ENCODE data around the gene TTC24. TPM values are rescaled to one million over a fixed set of nuclear protein-coding genes. Genes with fewer than 3 reads are reported as not detected.

Gene TTC24
- total and polyA plus RNA-seq, 4 experiments from 2014 or later: 0.12 to 0.91 (median 0.84) TPM; not detected in 1

GRCh38 chr1:156553860-156554485, 25.6 kb upstream of the TTC24 start:
- H3K4me3 ChIP-seq (ENCODE audit: low read length in 2 of 2): no peak overlapping the region
- CTCF ChIA-PET (ENCODE audit: partially characterized antibody): interaction anchor here (1.1 kb wide), 1 partner anchor 168 kb away, joined by 4 read pairs; no protein-coding TSS in a partner anchor
- Mint-ChIP-seq H3K36me3 (no peaks in the 10 kb centered on the region), H3K27me3 (no peaks in the 10 kb centered on the region), H3K4me1 (peaks cover 2 to 5% (median 3%) of the 10 kb centered on the region in 4 donors), H3K27ac (no peak overlapping the region), H3K4me3 (no peak overlapping the region), H3K9me3 (no peaks in the 10 kb centered on the region)
- no peaks in the 10 kb centered on the region for H3K9me3 ChIP-seq (ENCODE audit: control insufficient read depth in 1 of 2, low read length in 2 of 2)
- POLR2A ChIA-PET (ENCODE audit: partially characterized antibody): no interaction called here
- H3K27me3 ChIP-seq (ENCODE audit: insufficient read depth, low read length): no peaks in the 10 kb centered on the region
- H3K27ac ChIP-seq (ENCODE audit: low read depth, low read length): no peak overlapping the region
- H3K36me3 ChIP-seq (ENCODE audit: insufficient read depth, low read length): no peaks in the 10 kb centered on the region
- no peaks in the 10 kb centered on the region for H3K4me1 ChIP-seq (ENCODE audit: insufficient read depth, low read length)
- no peak for DNase-seq
- intact Hi-C loops (cut with micrococcal nuclease): no loop called here

- Mint-ChIP-seq H3K27ac (no peak overlapping the region), H3K4me3 (no peak overlapping the region), H3K27me3 (no peaks in the 10 kb centered on the region), H3K4me1 (peaks cover 2 to 5% (median 3%) of the 10 kb centered on the region in 4 donors), H3K9me3 (no peaks in the 10 kb centered on the region), H3K36me3 (no peaks in the 10 kb centered on the region)
- no peaks in the 10 kb centered on the region for H3K4me1 ChIP-seq (ENCODE audit: insufficient read depth, low read length)
- no peaks in the 10 kb centered on the region for H3K27me3 ChIP-seq (ENCODE audit: insufficient read depth, low read length)
- intact Hi-C loops (cut with micrococcal nuclease): no loop called here
- no peak overlapping the region for H3K4me3 ChIP-seq (ENCODE audit: low read length in 2 of 2)
- H3K36me3 ChIP-seq (ENCODE audit: insufficient read depth, low read length): no peaks in the 10 kb centered on the region
- H3K9me3 ChIP-seq (ENCODE audit: control insufficient read depth in 1 of 2, low read length in 2 of 2): no peaks in the 10 kb centered on the region
- POLR2A ChIA-PET (ENCODE audit: partially characterized antibody): interaction anchor here (1.3 kb wide), 1 partner anchor 30 kb away, joined by 4 read pairs; no protein-coding TSS in a partner anchor
- no peak overlapping the region for H3K27ac ChIP-seq (ENCODE audit: low read depth, low read length)
- CTCF ChIA-PET (ENCODE audit: partially characterized antibody): interaction anchor here (1.9 kb wide), 1 partner anchor 169 kb away, joined by 4 read pairs; no protein-coding TSS in a partner anchor
- DNase-seq: no peak
Observed at GRCh38 chr1:156554971-156555370, 24.6 kb upstream of the TTC24 start.

GRCh38 chr1:156555715-156556114, 23.8 kb upstream of the TTC24 start:
- Mint-ChIP-seq H3K27me3 (no peaks in the 10 kb centered on the region), H3K36me3 (no peaks in the 10 kb centered on the region), H3K4me1 (peaks cover 2 to 5% (median 3%) of the 10 kb centered on the region in 4 donors), H3K9me3 (no peaks in the 10 kb centered on the region), H3K4me3 (no peak overlapping the region), H3K27ac (no peak overlapping the region)
- H3K4me3 ChIP-seq (ENCODE audit: low read length in 2 of 2): no peak overlapping the region
- DNase-seq: no peak
- no peaks in the 10 kb centered on the region for H3K36me3 ChIP-seq (ENCODE audit: insufficient read depth, low read length)
- no peaks in the 10 kb centered on the region for H3K27me3 ChIP-seq (ENCODE audit: insufficient read depth, low read length)
- CTCF ChIA-PET (ENCODE audit: partially characterized antibody): interaction anchor here (1.9 kb wide), 1 partner anchor 170 kb away, joined by 4 read pairs; no protein-coding TSS in a partner anchor
- POLR2A ChIA-PET (ENCODE audit: partially characterized antibody): interaction anchor here (1.3 kb wide), 1 partner anchor 31 kb away, joined by 4 read pairs; no protein-coding TSS in a partner anchor
- no peak overlapping the region for H3K27ac ChIP-seq (ENCODE audit: low read depth, low read length)
- intact Hi-C loops (cut with micrococcal nuclease): no loop called here
- no peaks in the 10 kb centered on the region for H3K9me3 ChIP-seq (ENCODE audit: control insufficient read depth in 1 of 2, low read length in 2 of 2)
- no peaks in the 10 kb centered on the region for H3K4me1 ChIP-seq (ENCODE audit: insufficient read depth, low read length)

GRCh38 chr1:156556354-156556753, 23.2 kb upstream of the TTC24 start:
- no peak overlapping the region for H3K27ac Mint-ChIP-seq
- H3K36me3 ChIP-seq (ENCODE audit: insufficient read depth, low read length): no peaks in the 10 kb centered on the region
- no peaks in the 10 kb centered on the region for H3K27me3 ChIP-seq (ENCODE audit: insufficient read depth, low read length)
- POLR2A ChIA-PET (ENCODE audit: partially characterized antibody): no interaction called here
- DNase-seq: no peak
- H3K27ac ChIP-seq (ENCODE audit: low read depth, low read length): no peak overlapping the region
- peaks cover 2 to 5% (median 3%) of the 10 kb centered on the region in 4 donors for H3K4me1 Mint-ChIP-seq
- no peak overlapping the region for H3K4me3 Mint-ChIP-seq
- intact Hi-C loops (cut with micrococcal nuclease): no loop called here
- H3K36me3 Mint-ChIP-seq: no peaks in the 10 kb centered on the region
- H3K4me1 ChIP-seq (ENCODE audit: insufficient read depth, low read length): no peaks in the 10 kb centered on the region
- H3K9me3 Mint-ChIP-seq: no peaks in the 10 kb centered on the region
- no peak overlapping the region for H3K4me3 ChIP-seq (ENCODE audit: low read length in 2 of 2)
- CTCF ChIA-PET (ENCODE audit: partially characterized antibody): interaction anchor here (0.6 to 1.9 kb wide), 2 partner anchors 111 to 171 kb away, joined by 3 to 4 read pairs; no protein-coding TSS in a partner anchor
- no peaks in the 10 kb centered on the region for H3K9me3 ChIP-seq (ENCODE audit: control insufficient read depth in 1 of 2, low read length in 2 of 2)
- no peaks in the 10 kb centered on the region for H3K27me3 Mint-ChIP-seq

- no peak overlapping the region for H3K27ac Mint-ChIP-seq
- Histone ChIP-seq H3K36me3 (ENCODE audit: insufficient read depth, low read length) (no peaks in the 10 kb centered on the region), H3K9me3 (ENCODE audit: control insufficient read depth in 1 of 2, low read length in 2 of 2) (no peaks in the 10 kb centered on the region), H3K4me1 (ENCODE audit: insufficient read depth, low read length) (no peaks in the 10 kb centered on the region), H3K4me3 (ENCODE audit: low read length in 2 of 2) (no peak overlapping the region), H3K27ac (ENCODE audit: low read depth, low read length) (no peak overlapping the region), H3K27me3 (ENCODE audit: insufficient read depth, low read length) (no peaks in the 10 kb centered on the region)
- H3K9me3 Mint-ChIP-seq: no peaks in the 10 kb centered on the region
- no peaks in the 10 kb centered on the region for H3K36me3 Mint-ChIP-seq
- POLR2A ChIA-PET (ENCODE audit: partially characterized antibody): no interaction called here
- H3K4me1 Mint-ChIP-seq: no peaks in the 10 kb centered on the region
- no peaks in the 10 kb centered on the region for H3K27me3 Mint-ChIP-seq
- DNase-seq: no peak
- CTCF ChIA-PET (ENCODE audit: partially characterized antibody): interaction anchor here (0.8 kb wide), 1 partner anchor 173 kb away, joined by 3 read pairs; no protein-coding TSS in a partner anchor
- no peak overlapping the region for H3K4me3 Mint-ChIP-seq
- intact Hi-C loops (cut with micrococcal nuclease): no loop called here
Observed at GRCh38 chr1:156559086-156559796, 20.3 kb upstream of the TTC24 start.

- Mint-ChIP-seq H3K27ac (peak overlapping the region in 1 of 7 donors; percentile 20), H3K27me3 (no peaks in the 10 kb centered on the region), H3K36me3 (no peaks in the 10 kb centered on the region), H3K4me3 (no peak overlapping the region), H3K4me1 (no peaks in the 10 kb centered on the region), H3K9me3 (no peaks in the 10 kb centered on the region)
- Histone ChIP-seq H3K4me1 (ENCODE audit: insufficient read depth, low read length) (no peaks in the 10 kb centered on the region), H3K27ac (ENCODE audit: low read depth, low read length) (no peak overlapping the region), H3K4me3 (ENCODE audit: low read length in 2 of 2) (no peak overlapping the region), H3K36me3 (ENCODE audit: insufficient read depth, low read length) (no peaks in the 10 kb centered on the region), H3K9me3 (ENCODE audit: control insufficient read depth in 1 of 2, low read length in 2 of 2) (no peaks in the 10 kb centered on the region), H3K27me3 (ENCODE audit: insufficient read depth, low read length) (no peaks in the 10 kb centered on the region)
- intact Hi-C loops (cut with micrococcal nuclease): no loop called here
- DNase-seq: no peak
- POLR2A ChIA-PET (ENCODE audit: partially characterized antibody): no interaction called here
- CTCF ChIA-PET (ENCODE audit: partially characterized antibody): interaction anchor here (0.8 kb wide), 1 partner anchor 174 kb away, joined by 3 read pairs; no protein-coding TSS in a partner anchor
Observed at GRCh38 chr1:156559797-156560385, 19.6 kb upstream of the TTC24 start.

GRCh38 chr1:156560585-156561163, 18.8 kb upstream of the TTC24 start:
- H3K9me3 Mint-ChIP-seq: no peaks in the 10 kb centered on the region
- Histone ChIP-seq H3K36me3 (ENCODE audit: insufficient read depth, low read length) (no peaks in the 10 kb centered on the region), H3K4me1 (ENCODE audit: insufficient read depth, low read length) (no peaks in the 10 kb centered on the region), H3K27me3 (ENCODE audit: insufficient read depth, low read length) (no peaks in the 10 kb centered on the region), H3K4me3 (ENCODE audit: low read length in 2 of 2) (no peak overlapping the region), H3K9me3 (ENCODE audit: control insufficient read depth in 1 of 2, low read length in 2 of 2) (no peaks in the 10 kb centered on the region), H3K27ac (ENCODE audit: low read depth, low read length) (no peak overlapping the region)
- no peaks in the 10 kb centered on the region for H3K27me3 Mint-ChIP-seq
- DNase-seq: no peak
- POLR2A ChIA-PET (ENCODE audit: partially characterized antibody): no interaction called here
- H3K4me3 Mint-ChIP-seq: no peak overlapping the region
- CTCF ChIA-PET (ENCODE audit: partially characterized antibody): no interaction called here
- no peaks in the 10 kb centered on the region for H3K36me3 Mint-ChIP-seq
- H3K27ac Mint-ChIP-seq: no peak overlapping the region
- intact Hi-C loops (cut with micrococcal nuclease): no loop called here
- H3K4me1 Mint-ChIP-seq: no peaks in the 10 kb centered on the region
